Measurements from ENCODE around the gene HSPA9. TPM values are rescaled to one million over a fixed set of nuclear protein-coding genes. Genes with fewer than 3 reads are reported as not detected.

HSPA9 gene
- total RNA-seq, 1 experiment from 2014 or later, result 665 TPM

GRCh38 chr5:138580777-138581176, 5.6 kb upstream of the HSPA9 start:
- Histone ChIP-seq H3K27me3 (replicated peaks) (peaks cover 10% of the 10 kb centered on the region; the same call in 1 of the 2 replicates), H3K4me1 (replicated peaks) (peaks cover 4% of the 10 kb centered on the region), H3K27ac (no peak overlapping the region), H3K36me3 (no peaks in the 10 kb centered on the region), H3K9me3 (replicated peaks) (no peaks in the 10 kb centered on the region), H3K4me3 (no peak overlapping the region)
- no peak for DNase-seq (ENCODE audit: low read depth in 1 of 2, low spot score in 2 of 2)

GRCh38 chr5:138580001-138580400, 4.8 kb upstream of the HSPA9 start:
- Histone ChIP-seq H3K27ac (no peak overlapping the region), H3K36me3 (peaks cover 2% of the 10 kb centered on the region), H3K9me3 (replicated peaks) (no peaks in the 10 kb centered on the region), H3K4me1 (replicated peaks) (peaks cover 5% of the 10 kb centered on the region), H3K27me3 (replicated peaks) (peaks cover 5% of the 10 kb centered on the region; the same call in 1 of the 2 replicates), H3K4me3 (no peak overlapping the region)
- no peak for DNase-seq (ENCODE audit: low read depth in 1 of 2, low spot score in 2 of 2)

GRCh38 chr5:138579517-138579863, 4.3 kb upstream of the HSPA9 start:
- H3K9me3 ChIP-seq (replicated peaks), result no peaks in the 10 kb centered on the region
- peaks cover 7% of the 10 kb centered on the region for H3K36me3 ChIP-seq
- no peak for DNase-seq (ENCODE audit: low read depth in 1 of 2, low spot score in 2 of 2)
- H3K27ac ChIP-seq, result no peak overlapping the region
- peaks cover 5% of the 10 kb centered on the region for H3K4me1 ChIP-seq (replicated peaks)
- H3K27me3 ChIP-seq (replicated peaks), result 0 out of 2 replicates have a peak, but pooled peaks cover under 1% of the 10 kb centered on the region
- no peak overlapping the region for H3K4me3 ChIP-seq

GRCh38 chr5:138577452-138577851, 2.3 kb upstream of the HSPA9 start:
- no peak for DNase-seq (ENCODE audit: low read depth in 1 of 2, low spot score in 2 of 2)

GRCh38 chr5:138574744-138575193, 432 bp downstream of the HSPA9 start:
- Histone ChIP-seq H3K27me3 (replicated peaks) (no peaks in the 10 kb centered on the region), H3K36me3 (peaks cover 53% of the 10 kb centered on the region), H3K4me3 (peak overlapping the region; percentile 81), H3K9me3 (replicated peaks) (no peaks in the 10 kb centered on the region), H3K4me1 (replicated peaks) (peaks cover 10% of the 10 kb centered on the region), H3K27ac (peak overlapping the region; percentile 100)
- DNase-seq (ENCODE audit: low read depth in 1 of 2, low spot score in 2 of 2), result no peak

More at GRCh38 chr5:138577452-138577851, 2.3 kb upstream of the HSPA9 start:
- no peaks in the 10 kb centered on the region for H3K27me3 ChIP-seq (replicated peaks)
- peaks cover 10% of the 10 kb centered on the region for H3K4me1 ChIP-seq (replicated peaks)
- no peaks in the 10 kb centered on the region for H3K9me3 ChIP-seq (replicated peaks)
- no peak overlapping the region for H3K27ac ChIP-seq
- H3K36me3 ChIP-seq, result peaks cover 27% of the 10 kb centered on the region
- H3K4me3 ChIP-seq, result no peak overlapping the region

GRCh38 chr5:138573949-138574670, 1.1 kb downstream of the HSPA9 start:
- no peaks in the 10 kb centered on the region for H3K27me3 ChIP-seq (replicated peaks)
- DNase-seq (ENCODE audit: low read depth in 1 of 2, low spot score in 2 of 2), result peak in 1 of 2 experiments; percentile 30
- peaks cover 13% of the 10 kb centered on the region for H3K4me1 ChIP-seq (replicated peaks)
- no peaks in the 10 kb centered on the region for H3K9me3 ChIP-seq (replicated peaks)
- peaks cover 60% of the 10 kb centered on the region for H3K36me3 ChIP-seq
- peak overlapping the region; percentile 100 for H3K27ac ChIP-seq
- H3K4me3 ChIP-seq, result peak overlapping the region; percentile 81

DNA sequence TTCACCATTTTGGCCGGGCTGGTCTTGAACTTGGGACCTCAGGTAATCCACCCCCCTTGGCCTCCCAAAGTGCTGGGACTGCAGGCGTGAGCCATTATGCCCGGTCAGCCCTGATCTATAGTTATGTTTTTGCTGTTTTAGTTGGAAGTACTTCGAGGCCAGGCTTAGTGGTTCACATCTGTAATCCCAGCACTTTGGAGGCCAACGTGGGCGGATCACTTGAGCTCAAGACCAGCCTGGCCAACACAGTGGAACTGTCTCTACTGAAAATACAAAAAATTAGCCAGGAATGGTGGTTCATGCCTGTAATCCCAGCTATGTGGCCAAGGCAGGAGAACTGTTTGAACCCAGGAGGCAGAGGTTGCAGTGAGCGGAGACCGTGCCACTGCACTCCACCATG, 2.0 kb downstream of the HSPA9 start:
- no peaks in the 10 kb centered on the region for H3K9me3 ChIP-seq (replicated peaks)
- no peak for DNase-seq (ENCODE audit: low read depth in 1 of 2, low spot score in 2 of 2)
- no peaks in the 10 kb centered on the region for H3K27me3 ChIP-seq (replicated peaks)
- H3K27ac ChIP-seq, result no peak overlapping the region
- H3K4me1 ChIP-seq (replicated peaks), result peaks cover 22% of the 10 kb centered on the region
- H3K36me3 ChIP-seq, result peaks cover 69% of the 10 kb centered on the region
- no peak overlapping the region for H3K4me3 ChIP-seq

DNA sequence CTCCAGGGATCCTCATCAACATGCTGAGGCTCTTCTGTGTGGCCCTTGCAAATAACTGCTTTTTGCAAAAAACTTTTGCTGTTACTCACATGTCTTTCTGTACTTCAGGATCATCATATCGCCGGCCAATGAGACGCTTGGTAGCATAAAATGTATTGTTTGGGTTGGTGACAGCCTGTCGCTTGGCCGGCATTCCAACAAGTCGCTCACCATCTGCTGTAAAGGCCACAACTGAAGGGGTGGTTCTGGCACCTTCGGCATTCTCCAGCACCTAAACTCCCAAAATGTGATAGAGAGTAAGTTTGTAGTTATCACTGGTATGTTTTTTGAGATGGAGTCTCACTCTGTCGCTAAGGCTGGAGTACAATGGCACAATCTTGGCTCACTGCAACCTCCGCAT, 4.3 kb downstream of the HSPA9 start:
- peaks cover 26% of the 10 kb centered on the region for H3K4me1 ChIP-seq (replicated peaks)
- no peaks in the 10 kb centered on the region for H3K27me3 ChIP-seq (replicated peaks)
- no peaks in the 10 kb centered on the region for H3K9me3 ChIP-seq (replicated peaks)
- peaks cover 92% of the 10 kb centered on the region for H3K36me3 ChIP-seq
- no peak overlapping the region for H3K27ac ChIP-seq
- no peak overlapping the region for H3K4me3 ChIP-seq
- no peak for DNase-seq (ENCODE audit: low read depth in 1 of 2, low spot score in 2 of 2)

DNA sequence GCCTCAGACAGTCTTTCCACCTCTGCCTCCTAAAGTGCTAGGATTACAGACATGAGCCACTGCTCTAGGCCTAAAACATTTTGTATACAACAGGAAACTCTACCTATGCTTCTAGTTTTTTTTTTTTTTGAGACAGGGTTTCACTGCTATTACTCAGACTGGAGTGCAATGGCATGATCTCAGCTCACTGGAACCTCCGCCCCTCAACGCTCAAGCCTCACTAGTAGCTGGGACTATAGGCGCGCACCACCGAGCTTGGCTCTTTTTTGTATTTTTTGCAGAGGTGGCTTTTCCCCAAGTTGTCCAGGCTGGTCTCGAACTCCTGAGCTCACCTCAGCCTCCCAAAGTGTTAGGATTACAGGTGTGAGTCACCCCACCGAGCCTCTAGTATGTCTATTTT, 5.4 kb downstream of the HSPA9 start:
- no peaks in the 10 kb centered on the region for H3K9me3 ChIP-seq (replicated peaks)
- no peaks in the 10 kb centered on the region for H3K27me3 ChIP-seq (replicated peaks)
- no peak overlapping the region for H3K4me3 ChIP-seq
- H3K4me1 ChIP-seq (replicated peaks), result peaks cover 25% of the 10 kb centered on the region
- DNase-seq (ENCODE audit: low read depth in 1 of 2, low spot score in 2 of 2), result no peak
- peaks cover 99% of the 10 kb centered on the region for H3K36me3 ChIP-seq
- no peak overlapping the region for H3K27ac ChIP-seq

GRCh38 chr5:138568061-138568824, 7.0 kb downstream of the HSPA9 start:
- H3K36me3 ChIP-seq, result peaks cover 99% of the 10 kb centered on the region
- no peak overlapping the region for H3K4me3 ChIP-seq
- peak overlapping the region; percentile 17 for H3K27ac ChIP-seq
- peak; percentile 82 to 95 for DNase-seq (ENCODE audit: low read depth in 1 of 2, low spot score in 2 of 2)
- H3K9me3 ChIP-seq (replicated peaks), result no peaks in the 10 kb centered on the region
- no peaks in the 10 kb centered on the region for H3K27me3 ChIP-seq (replicated peaks)
- peaks cover 20% of the 10 kb centered on the region for H3K4me1 ChIP-seq (replicated peaks)

DNA sequence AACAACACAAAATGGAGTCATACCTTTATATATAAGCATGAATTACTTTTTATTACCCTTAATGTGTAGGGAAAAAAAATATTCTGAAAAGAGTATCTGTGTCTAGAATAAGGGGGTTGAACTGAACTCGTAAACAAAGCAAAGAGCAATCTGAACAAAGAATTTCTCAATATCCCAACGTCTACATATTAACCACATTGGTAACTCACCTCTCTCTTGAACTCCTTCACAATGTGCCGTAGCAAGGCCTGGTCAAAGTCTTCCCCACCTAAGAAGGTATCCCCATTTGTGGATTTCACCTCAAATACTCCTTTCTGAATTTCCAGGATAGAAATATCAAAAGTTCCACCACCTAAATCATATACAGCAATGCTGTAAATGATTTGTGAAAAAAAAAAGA, 8.4 kb downstream of the HSPA9 start:
- H3K9me3 ChIP-seq (replicated peaks), result no peaks in the 10 kb centered on the region
- peaks cover 99% of the 10 kb centered on the region for H3K36me3 ChIP-seq
- no peaks in the 10 kb centered on the region for H3K27me3 ChIP-seq (replicated peaks)
- H3K27ac ChIP-seq, result no peak overlapping the region
- H3K4me1 ChIP-seq (replicated peaks), result peaks cover 20% of the 10 kb centered on the region
- no peak for DNase-seq (ENCODE audit: low read depth in 1 of 2, low spot score in 2 of 2)
- H3K4me3 ChIP-seq, result no peak overlapping the region

DNA sequence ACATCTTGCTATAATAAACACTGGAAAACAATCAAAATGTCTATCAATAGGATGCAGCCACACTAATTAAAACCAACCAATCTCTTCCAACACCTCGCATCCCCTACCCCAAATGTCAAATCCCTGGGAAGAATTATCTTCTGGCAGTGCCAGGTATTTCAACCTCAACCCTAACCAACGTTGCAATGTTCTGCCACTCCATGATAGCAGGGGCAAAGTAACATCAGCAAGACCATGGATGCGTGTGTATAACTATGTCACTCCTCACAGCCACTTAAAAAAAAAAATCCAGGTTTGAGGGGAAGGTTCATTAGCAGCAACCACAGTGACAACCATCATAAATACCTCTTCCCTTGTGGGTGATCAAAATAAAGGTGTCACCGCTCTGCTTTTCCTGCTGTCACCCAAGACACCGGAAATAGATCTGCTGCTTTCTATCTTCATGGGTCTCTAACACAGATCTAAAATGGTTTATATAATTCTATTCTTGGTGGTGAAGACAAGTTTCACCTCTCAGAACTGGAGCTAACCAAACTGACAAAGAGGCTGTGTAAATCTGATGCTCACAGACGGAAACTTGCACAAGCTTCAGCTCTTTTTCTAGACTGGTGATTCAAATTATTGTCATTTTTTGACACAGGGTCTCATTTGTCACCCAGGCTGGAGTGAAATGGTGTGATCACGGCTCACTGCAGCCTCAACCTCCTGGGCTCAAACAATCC, 9.9 kb downstream of the HSPA9 start:
- DNase-seq (ENCODE audit: low read depth in 1 of 2, low spot score in 2 of 2), result no peak
- Histone ChIP-seq H3K27ac (no peak overlapping the region), H3K9me3 (replicated peaks) (no peaks in the 10 kb centered on the region), H3K4me1 (replicated peaks) (peaks cover 20% of the 10 kb centered on the region), H3K4me3 (no peak overlapping the region), H3K36me3 (peaks cover 100% of the 10 kb centered on the region), H3K27me3 (replicated peaks) (no peaks in the 10 kb centered on the region)

GRCh38 chr5:138564242-138564641, 11.0 kb downstream of the HSPA9 start:
- Histone ChIP-seq H3K27me3 (replicated peaks) (no peaks in the 10 kb centered on the region), H3K9me3 (replicated peaks) (no peaks in the 10 kb centered on the region), H3K36me3 (peaks cover 100% of the 10 kb centered on the region), H3K27ac (no peak overlapping the region), H3K4me3 (no peak overlapping the region), H3K4me1 (replicated peaks) (peaks cover 18% of the 10 kb centered on the region)
- DNase-seq (ENCODE audit: low read depth in 1 of 2, low spot score in 2 of 2), result no peak
